ENCODE results near the gene LSMEM2.
"Not testable (repeated sequence)": the region's sequence is repeated elsewhere in the genome, so short reads cannot be mapped to it uniquely, and the experiment has no call there.

LSMEM2 gene

GRCh38 chr3:50251220-50251619 lies 27.7 kb upstream of the LSMEM2 start:
- H3K36me3 ChIP-seq (ENCODE audit: insufficient read depth, low read length): peaks cover 64% of the 10 kb centered on the region
- no peaks in the 10 kb centered on the region for H3K9me3 ChIP-seq (ENCODE audit: low read length)
- H3K27me3 ChIP-seq (ENCODE audit: insufficient read depth, low read length): no peaks in the 10 kb centered on the region
- H2AFZ ChIP-seq (ENCODE audit: low read depth, low read length): no peak overlapping the region
- H3K4me1 ChIP-seq (ENCODE audit: insufficient read depth, low read length): peaks cover 16% of the 10 kb centered on the region
- H3K4me3 ChIP-seq (ENCODE audit: low read length): no peak overlapping the region

- H3K36me3 ChIP-seq (ENCODE audit: insufficient read depth, low read length): peaks cover 73% of the 10 kb centered on the region
- H3K27me3 ChIP-seq (ENCODE audit: insufficient read depth, low read length): no peaks in the 10 kb centered on the region
- peaks cover 27% of the 10 kb centered on the region for H3K4me1 ChIP-seq (ENCODE audit: insufficient read depth, low read length)
Observed at GRCh38 chr3:50254577-50255250, 24.2 kb upstream of the LSMEM2 start.

GRCh38 chr3:50255251-50255615 lies 23.7 kb upstream of the LSMEM2 start:
- Histone ChIP-seq H3K36me3 (ENCODE audit: insufficient read depth, low read length) (peaks cover 68% of the 10 kb centered on the region), H3K4me1 (ENCODE audit: insufficient read depth, low read length) (peaks cover 28% of the 10 kb centered on the region), H3K27me3 (ENCODE audit: insufficient read depth, low read length) (no peaks in the 10 kb centered on the region), H3K4me3 (ENCODE audit: low read length) (no peak overlapping the region), H3K9me3 (ENCODE audit: low read length) (no peaks in the 10 kb centered on the region), H2AFZ (ENCODE audit: low read depth, low read length) (no peak overlapping the region)

More at GRCh38 chr3:50254577-50255250, 24.2 kb upstream of the LSMEM2 start:
- H2AFZ ChIP-seq (ENCODE audit: low read depth, low read length): no peak overlapping the region
- no peaks in the 10 kb centered on the region for H3K9me3 ChIP-seq (ENCODE audit: low read length)
- H3K4me3 ChIP-seq (ENCODE audit: low read length): no peak overlapping the region

GRCh38 chr3:50256978-50257890 lies 21.7 kb upstream of the LSMEM2 start:
- H3K4me3 ChIP-seq (ENCODE audit: low read length): no peak overlapping the region
- no peaks in the 10 kb centered on the region for H3K27me3 ChIP-seq (ENCODE audit: insufficient read depth, low read length)
- no peak overlapping the region for H2AFZ ChIP-seq (ENCODE audit: low read depth, low read length)
- H3K4me1 ChIP-seq (ENCODE audit: insufficient read depth, low read length): peaks cover 41% of the 10 kb centered on the region
- no peaks in the 10 kb centered on the region for H3K9me3 ChIP-seq (ENCODE audit: low read length)
- H3K36me3 ChIP-seq (ENCODE audit: insufficient read depth, low read length): peaks cover 53% of the 10 kb centered on the region

- peaks cover 44% of the 10 kb centered on the region for H3K36me3 ChIP-seq (ENCODE audit: insufficient read depth, low read length)
- H3K4me3 ChIP-seq (ENCODE audit: low read length): no peak overlapping the region
- H3K4me1 ChIP-seq (ENCODE audit: insufficient read depth, low read length): peaks cover 41% of the 10 kb centered on the region
- no peaks in the 10 kb centered on the region for H3K27me3 ChIP-seq (ENCODE audit: insufficient read depth, low read length)
- no peaks in the 10 kb centered on the region for H3K9me3 ChIP-seq (ENCODE audit: low read length)
- H2AFZ ChIP-seq (ENCODE audit: low read depth, low read length): no peak overlapping the region
Observed at GRCh38 chr3:50258029-50258680, 20.7 kb upstream of the LSMEM2 start.

- no peaks in the 10 kb centered on the region for H3K27me3 ChIP-seq (ENCODE audit: insufficient read depth, low read length)
- peaks cover 46% of the 10 kb centered on the region for H3K4me1 ChIP-seq (ENCODE audit: insufficient read depth, low read length)
Observed at GRCh38 chr3:50258979-50259378, 19.9 kb upstream of the LSMEM2 start.

GRCh38 chr3:50259432-50260026 lies 19.4 kb upstream of the LSMEM2 start:
- no peaks in the 10 kb centered on the region for H3K9me3 ChIP-seq (ENCODE audit: low read length)
- peaks cover 52% of the 10 kb centered on the region for H3K4me1 ChIP-seq (ENCODE audit: insufficient read depth, low read length)
- peaks cover 32% of the 10 kb centered on the region for H3K36me3 ChIP-seq (ENCODE audit: insufficient read depth, low read length)
- H2AFZ ChIP-seq (ENCODE audit: low read depth, low read length): no peak overlapping the region
- no peak overlapping the region for H3K4me3 ChIP-seq (ENCODE audit: low read length)
- H3K27me3 ChIP-seq (ENCODE audit: insufficient read depth, low read length): no peaks in the 10 kb centered on the region

More at GRCh38 chr3:50258979-50259378, 19.9 kb upstream of the LSMEM2 start:
- no peak overlapping the region for H3K4me3 ChIP-seq (ENCODE audit: low read length)
- no peaks in the 10 kb centered on the region for H3K9me3 ChIP-seq (ENCODE audit: low read length)
- peaks cover 38% of the 10 kb centered on the region for H3K36me3 ChIP-seq (ENCODE audit: insufficient read depth, low read length)
- no peak overlapping the region for H2AFZ ChIP-seq (ENCODE audit: low read depth, low read length)

GRCh38 chr3:50260027-50260941 lies 18.6 kb upstream of the LSMEM2 start:
- no peaks in the 10 kb centered on the region for H3K27me3 ChIP-seq (ENCODE audit: insufficient read depth, low read length)

GRCh38 chr3:50260942-50261441 lies 17.9 kb upstream of the LSMEM2 start:
- H3K27me3 ChIP-seq (ENCODE audit: insufficient read depth, low read length): no peaks in the 10 kb centered on the region
- peaks cover 23% of the 10 kb centered on the region for H3K36me3 ChIP-seq (ENCODE audit: insufficient read depth, low read length)
- no peaks in the 10 kb centered on the region for H3K9me3 ChIP-seq (ENCODE audit: low read length)
- H2AFZ ChIP-seq (ENCODE audit: low read depth, low read length): no peak overlapping the region
- H3K4me1 ChIP-seq (ENCODE audit: insufficient read depth, low read length): peaks cover 66% of the 10 kb centered on the region
- H3K4me3 ChIP-seq (ENCODE audit: low read length): no peak overlapping the region

More at GRCh38 chr3:50260027-50260941, 18.6 kb upstream of the LSMEM2 start:
- Histone ChIP-seq H3K4me1 (ENCODE audit: insufficient read depth, low read length) (peaks cover 59% of the 10 kb centered on the region), H3K9me3 (ENCODE audit: low read length) (no peaks in the 10 kb centered on the region), H2AFZ (ENCODE audit: low read depth, low read length) (no peak overlapping the region), H3K36me3 (ENCODE audit: insufficient read depth, low read length) (peaks cover 26% of the 10 kb centered on the region), H3K4me3 (ENCODE audit: low read length) (peak overlapping the region; percentile 39)

GRCh38 chr3:50261505-50261904 lies 17.4 kb upstream of the LSMEM2 start:
- no peaks in the 10 kb centered on the region for H3K9me3 ChIP-seq (ENCODE audit: low read length)
- H3K27me3 ChIP-seq (ENCODE audit: insufficient read depth, low read length): no peaks in the 10 kb centered on the region
- no peak overlapping the region for H2AFZ ChIP-seq (ENCODE audit: low read depth, low read length)
- peaks cover 66% of the 10 kb centered on the region for H3K4me1 ChIP-seq (ENCODE audit: insufficient read depth, low read length)
- no peak overlapping the region for H3K4me3 ChIP-seq (ENCODE audit: low read length)
- peaks cover 18% of the 10 kb centered on the region for H3K36me3 ChIP-seq (ENCODE audit: insufficient read depth, low read length)

- Histone ChIP-seq H3K4me1 (ENCODE audit: insufficient read depth, low read length) (peaks cover 71% of the 10 kb centered on the region), H3K36me3 (ENCODE audit: insufficient read depth, low read length) (peaks cover 11% of the 10 kb centered on the region)
- H2AFZ ChIP-seq (ENCODE audit: low read depth, low read length); H3K27me3 ChIP-seq (ENCODE audit: insufficient read depth, low read length); H3K9me3 ChIP-seq (ENCODE audit: low read length); H3K4me3 ChIP-seq (ENCODE audit: low read length): not testable (repeated sequence)
Observed at GRCh38 chr3:50262200-50262599, 16.7 kb upstream of the LSMEM2 start.

GRCh38 chr3:50262778-50263177 lies 16.1 kb upstream of the LSMEM2 start:
- H3K4me1 ChIP-seq (ENCODE audit: insufficient read depth, low read length): peaks cover 71% of the 10 kb centered on the region
- H3K4me3 ChIP-seq (ENCODE audit: low read length): no peak overlapping the region
- no peaks in the 10 kb centered on the region for H3K9me3 ChIP-seq (ENCODE audit: low read length)
- H2AFZ ChIP-seq (ENCODE audit: low read depth, low read length): no peak overlapping the region
- peaks cover 6% of the 10 kb centered on the region for H3K36me3 ChIP-seq (ENCODE audit: insufficient read depth, low read length)
- no peaks in the 10 kb centered on the region for H3K27me3 ChIP-seq (ENCODE audit: insufficient read depth, low read length)
